ENCODE measurements around the gene GFY. TPM values are rescaled to one million over a fixed set of nuclear protein-coding genes. Genes with fewer than 3 reads are reported as not detected.
"Not testable (repeated sequence)": the region's sequence is repeated elsewhere in the genome, so short reads cannot be mapped to it uniquely, and the experiment has no call there.

The GFY gene
- total RNA-seq, 4 donors from 2014 or later, result not detected

DNA sequence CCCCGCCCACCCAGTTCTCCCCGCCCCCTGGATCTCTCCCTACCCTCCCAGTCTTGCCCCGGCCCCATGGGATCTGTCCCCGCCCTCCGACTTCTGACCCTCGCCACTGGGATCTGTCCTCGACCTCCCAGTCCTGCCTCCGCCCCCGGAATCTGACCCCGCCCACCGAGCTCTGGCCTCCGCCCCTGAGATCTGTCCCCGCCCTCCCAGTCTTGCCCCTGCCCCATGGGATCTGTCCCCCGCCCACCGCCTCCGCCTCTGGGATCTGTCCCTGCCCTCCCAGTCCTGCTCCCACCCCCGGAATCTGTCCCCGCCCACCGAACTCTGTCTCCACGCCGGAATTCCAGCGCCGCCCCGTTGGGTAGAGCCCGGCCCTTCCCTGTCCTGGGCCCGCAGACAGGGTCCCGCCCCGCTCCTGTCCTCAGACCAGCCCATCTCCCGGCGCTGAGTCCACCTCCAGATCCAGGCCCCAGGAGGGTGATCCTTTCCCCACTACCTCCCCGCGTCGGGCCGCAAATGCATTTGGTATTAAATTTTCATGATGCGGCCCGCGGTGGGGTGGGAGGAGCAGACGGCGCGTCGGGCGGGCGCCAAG lies 17.7 kb downstream of the GFY start:
- 0% methylated on average over 6 to 7 of the region's 43 CpGs for WGBS, 2 donors
- H3K27me3 ChIP-seq, result peaks cover 3 to 52% (median 13%) of the 10 kb centered on the region in 4 donors
- intact Hi-C loops (cut with DNase I), result loop anchor here (2.0 kb wide), 1 partner anchor 50 kb away; no protein-coding TSS in a partner anchor

DNA sequence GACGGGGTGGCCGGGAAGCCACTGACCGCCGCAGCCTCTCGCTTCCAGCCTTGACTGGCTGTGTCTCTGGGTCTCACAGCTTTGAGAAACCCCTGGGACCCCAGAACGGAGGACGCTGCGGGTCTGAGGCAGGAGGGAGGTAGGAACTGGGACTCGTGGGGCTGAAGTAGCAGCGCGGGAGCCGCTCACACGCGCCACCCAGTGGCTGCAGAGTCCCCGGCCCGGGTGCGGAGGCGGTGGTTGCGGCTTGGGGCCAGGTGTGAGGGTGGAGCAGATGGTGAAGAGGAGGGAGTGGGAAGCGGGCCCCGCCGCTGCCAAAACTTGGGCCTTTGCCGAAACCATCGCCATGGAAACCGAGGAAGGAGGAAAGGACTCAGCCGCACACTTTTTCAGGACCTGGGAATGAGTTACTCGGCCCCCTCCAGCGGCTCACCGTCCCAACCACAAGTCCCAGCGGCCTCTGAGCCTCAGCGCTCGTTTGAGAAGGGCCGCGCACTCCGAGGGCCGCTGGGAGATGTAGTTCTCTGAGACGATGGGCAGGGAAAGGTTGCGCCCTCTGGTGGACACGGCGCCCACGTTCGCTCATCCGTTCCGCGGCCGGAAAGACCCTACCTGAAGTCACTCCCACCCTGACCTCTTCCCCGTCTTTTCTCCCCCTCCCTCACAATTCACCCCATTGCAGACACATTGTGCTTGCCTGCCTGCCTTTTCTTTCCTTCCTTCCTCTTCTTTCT lies 18.3 kb downstream of the GFY start:
- peak overlapping the region; percentile 85 to 93 (median 91) for H3K27ac ChIP-seq
- TF ChIP-seq, protein P1, sequence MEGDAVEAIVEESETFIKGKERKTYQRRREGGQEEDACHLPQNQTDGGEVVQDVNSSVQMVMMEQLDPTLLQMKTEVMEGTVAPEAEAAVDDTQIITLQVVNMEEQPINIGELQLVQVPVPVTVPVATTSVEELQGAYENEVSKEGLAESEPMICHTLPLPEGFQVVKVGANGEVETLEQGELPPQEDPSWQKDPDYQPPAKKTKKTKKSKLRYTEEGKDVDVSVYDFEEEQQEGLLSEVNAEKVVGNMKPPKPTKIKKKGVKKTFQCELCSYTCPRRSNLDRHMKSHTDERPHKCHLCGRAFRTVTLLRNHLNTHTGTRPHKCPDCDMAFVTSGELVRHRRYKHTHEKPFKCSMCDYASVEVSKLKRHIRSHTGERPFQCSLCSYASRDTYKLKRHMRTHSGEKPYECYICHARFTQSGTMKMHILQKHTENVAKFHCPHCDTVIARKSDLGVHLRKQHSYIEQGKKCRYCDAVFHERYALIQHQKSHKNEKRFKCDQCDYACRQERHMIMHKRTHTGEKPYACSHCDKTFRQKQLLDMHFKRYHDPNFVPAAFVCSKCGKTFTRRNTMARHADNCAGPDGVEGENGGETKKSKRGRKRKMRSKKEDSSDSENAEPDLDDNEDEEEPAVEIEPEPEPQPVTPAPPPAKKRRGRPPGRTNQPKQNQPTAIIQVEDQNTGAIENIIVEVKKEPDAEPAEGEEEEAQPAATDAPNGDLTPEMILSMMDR (IDR thresholded peaks at IDR 0.05), result peak; percentile 73 to 95 (median 88)
- no peak for TF ChIP-seq POLR2A (IDR thresholded peaks at IDR 0.05)
- H3K4me1 ChIP-seq, result peaks cover 7 to 53% (median 18%) of the 10 kb centered on the region in 3 donors
- H3K36me3 ChIP-seq, result peaks cover 0 to 28% (median 5%) of the 10 kb centered on the region in 3 donors
- H3K4me3 ChIP-seq, result peak overlapping the region; percentile 70 to 88 (median 80)
- intact Hi-C loops (cut with DNase I), result loop anchor here (2.0 kb wide), 1 partner anchor 51 kb away; no protein-coding TSS in a partner anchor
- H3K9me3 ChIP-seq, result no peaks in the 10 kb centered on the region
- WGBS, 2 donors, result 1 to 2% methylated on average over 26 of the region's 47 CpGs
- H3K27me3 ChIP-seq, result peaks cover 3 to 45% (median 13%) of the 10 kb centered on the region in 4 donors
- DNase-seq, result peak; percentile 68

More for the DNA sequence above, 17.7 kb downstream of the GFY start:
- TF ChIP-seq, protein P1 (IDR thresholded peaks at IDR 0.05), result no peak
- TF ChIP-seq POLR2A (IDR thresholded peaks at IDR 0.05), result peak in 1 of 4 donors; percentile 33
- Histone ChIP-seq H3K4me1 (peaks cover 7 to 47% (median 18%) of the 10 kb centered on the region in 3 donors), H3K36me3 (peaks cover 0 to 21% (median 5%) of the 10 kb centered on the region in 3 donors), H3K9me3 (no peaks in the 10 kb centered on the region), H3K4me3 (peak overlapping the region; percentile 70 to 88 (median 80)), H3K27ac (peak overlapping the region; percentile 85 to 93 (median 91))
- peak; percentile 39 for DNase-seq

DNA sequence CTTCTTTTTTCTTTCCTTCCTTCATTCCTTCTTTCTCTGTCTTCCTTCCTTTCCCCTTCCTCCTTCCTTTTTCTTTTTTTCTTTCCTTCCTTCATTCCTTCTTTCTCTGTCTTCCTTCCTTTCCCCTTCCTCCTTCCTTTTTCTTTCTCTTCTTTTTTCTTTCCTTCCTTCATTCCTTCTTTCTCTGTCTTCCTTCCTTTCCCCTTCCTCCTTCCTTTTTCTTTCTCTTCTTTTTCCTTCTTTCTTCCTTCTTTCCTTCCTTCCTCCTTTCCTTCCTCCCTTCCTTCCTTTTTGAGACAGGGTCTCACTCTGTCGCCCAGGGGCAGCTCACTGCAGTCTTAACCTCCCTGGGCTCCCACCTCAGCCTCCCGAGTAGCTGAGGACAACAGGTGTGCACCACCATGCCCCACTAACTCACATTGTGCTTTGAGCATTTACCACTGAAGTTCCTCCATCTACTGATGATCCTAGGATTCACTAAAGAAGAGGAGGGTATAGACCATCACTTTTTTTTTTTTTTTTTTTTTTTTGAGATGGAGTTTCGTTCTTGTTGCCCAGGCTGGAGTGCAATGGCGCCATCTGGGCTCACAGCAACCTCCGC lies 19.0 kb downstream of the GFY start:
- intact Hi-C loops (cut with DNase I); H3K9me3 ChIP-seq; DNase-seq: not testable (repeated sequence)
- H3K4me3 ChIP-seq, result peak overlapping the region in 3 of 4 donors; percentile 70 to 88 (median 85)
- peaks cover 0 to 34% (median 8%) of the 10 kb centered on the region in 3 donors for H3K36me3 ChIP-seq
- H3K4me1 ChIP-seq, result peaks cover 7 to 55% (median 18%) of the 10 kb centered on the region in 3 donors
- 44 to 67% methylated on average over 2 to 4 of the region's 5 CpGs for WGBS, 2 donors
- peak overlapping the region in 2 of 4 donors; percentile 90 to 93 for H3K27ac ChIP-seq
- H3K27me3 ChIP-seq, result peaks cover 3 to 38% (median 11%) of the 10 kb centered on the region in 4 donors

DNA sequence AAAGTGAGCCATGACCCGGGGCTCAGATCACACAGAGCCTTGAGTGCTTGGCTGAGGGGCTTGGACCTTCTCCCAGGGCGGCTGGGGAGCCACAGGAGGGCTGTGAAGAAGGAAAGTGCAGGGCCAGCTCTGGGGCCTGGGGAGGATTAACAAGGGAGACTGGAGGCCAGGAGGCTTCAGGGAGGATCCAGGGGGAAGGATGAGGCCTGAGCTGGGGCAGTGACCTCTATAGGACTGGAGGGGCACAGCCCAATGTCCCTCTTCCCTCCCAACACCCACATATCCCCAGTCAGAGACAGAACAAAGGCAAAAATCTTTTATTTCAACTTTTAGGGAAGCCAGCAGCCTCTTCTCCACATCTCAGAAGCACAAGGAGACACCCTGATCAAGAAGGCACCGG lies 20.8 kb downstream of the GFY start:
- H3K4me3 ChIP-seq, result no peak overlapping the region
- peaks cover 0 to 44% (median 10%) of the 10 kb centered on the region in 3 donors for H3K36me3 ChIP-seq
- H3K27ac ChIP-seq, result no peak overlapping the region
- peaks cover 13 to 62% (median 23%) of the 10 kb centered on the region in 3 donors for H3K4me1 ChIP-seq
- H3K27me3 ChIP-seq, result peaks cover 0 to 20% (median 0%) of the 10 kb centered on the region in 4 donors
- no peaks in the 10 kb centered on the region for H3K9me3 ChIP-seq
- 56 to 58% methylated on average over 1 to 2 of the region's 3 CpGs for WGBS, 2 donors
- intact Hi-C loops (cut with DNase I), result no loop called here
- TF ChIP-seq POLR2A (IDR thresholded peaks at IDR 0.05), result no peak
- TF ChIP-seq, protein P1 (IDR thresholded peaks at IDR 0.05), result no peak
- DNase-seq, result no peak

DNA sequence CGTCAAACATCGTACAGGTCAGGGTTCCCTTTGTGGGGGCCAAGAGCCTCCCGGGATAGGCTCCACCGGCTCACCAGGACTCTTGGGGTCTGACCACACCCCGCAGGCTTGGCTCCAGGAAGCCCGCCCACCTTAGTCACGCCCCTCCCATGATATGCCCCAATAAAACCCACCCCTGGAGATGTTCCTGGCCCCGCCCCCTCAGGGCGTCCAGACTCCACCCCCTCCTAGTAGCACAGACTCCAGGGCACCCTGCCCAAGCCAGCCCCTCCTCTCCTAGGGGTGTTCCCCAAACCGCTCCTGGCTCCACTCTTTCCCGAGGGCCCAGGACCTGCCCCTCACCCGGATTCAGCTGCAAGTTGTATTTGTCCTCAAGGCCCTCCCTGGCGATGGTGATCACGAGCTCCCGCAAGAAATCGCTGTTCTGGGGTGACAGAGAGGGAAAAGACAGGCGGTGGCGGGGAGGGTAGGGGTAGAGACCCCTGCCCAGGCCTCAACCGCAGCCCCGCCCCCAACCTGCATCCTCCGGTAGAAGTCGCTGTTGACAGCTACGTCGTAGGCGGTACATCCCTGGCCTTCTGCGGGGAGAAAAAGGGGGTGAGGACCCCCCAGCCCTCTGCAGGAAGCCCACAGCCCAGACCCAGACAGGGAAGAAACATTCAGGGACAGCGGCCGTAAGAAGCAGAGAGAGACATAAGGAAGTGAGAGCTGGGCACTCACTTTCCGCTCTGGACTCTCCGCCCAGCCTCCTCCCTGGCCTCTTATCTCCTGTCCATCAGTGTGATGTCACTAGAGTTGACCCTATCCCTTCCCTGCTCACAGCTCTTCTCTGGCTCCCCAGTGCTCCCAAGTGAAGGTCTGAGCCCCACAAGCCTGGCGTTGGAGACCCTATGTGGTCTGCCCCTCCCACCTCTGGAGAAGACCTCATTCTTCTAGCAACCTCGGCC lies 22.6 kb downstream of the GFY start:
- Histone ChIP-seq H3K27me3 (peaks cover 0 to 3% (median 0%) of the 10 kb centered on the region in 4 donors), H3K36me3 (peaks cover 0 to 44% (median 10%) of the 10 kb centered on the region in 3 donors), H3K4me1 (peaks cover 6 to 57% (median 6%) of the 10 kb centered on the region in 3 donors), H3K4me3 (no peak overlapping the region), H3K9me3 (no peaks in the 10 kb centered on the region), H3K27ac (no peak overlapping the region)
- TF ChIP-seq, protein P1 (IDR thresholded peaks at IDR 0.05), result no peak
- TF ChIP-seq POLR2A (IDR thresholded peaks at IDR 0.05), result no peak
- intact Hi-C loops (cut with DNase I), result no loop called here
- DNase-seq, result no peak
- 77 to 87% methylated on average over 13 to 15 of the region's 32 CpGs for WGBS, 2 donors
